ENCODE measurements around the gene SLC22A7.

Gene SLC22A7

DNA sequence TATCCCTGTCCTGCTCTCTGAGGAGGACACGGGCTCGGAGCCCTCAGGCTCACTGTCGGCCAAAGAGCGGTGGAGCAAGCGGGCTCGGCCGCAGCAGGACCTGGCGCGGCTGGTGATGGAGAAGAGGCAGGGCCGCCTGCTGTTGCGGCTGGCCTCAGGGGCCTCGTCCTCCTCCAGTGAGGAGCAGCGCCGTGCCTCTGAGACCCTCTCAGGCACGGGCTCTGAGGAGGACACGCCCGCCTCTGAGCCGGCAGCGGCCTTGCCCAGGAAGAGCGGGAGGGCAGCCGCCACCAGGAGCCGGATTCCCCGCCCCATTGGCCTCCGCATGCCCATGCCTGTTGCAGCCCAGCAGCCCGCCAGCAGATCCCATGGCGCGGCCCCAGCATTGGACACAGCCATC is 14.2 kb upstream of the SLC22A7 start:
- H3K27me3 ChIP-seq (replicated peaks; ENCODE audit: insufficient read depth, low read length): peaks cover 50% of the 10 kb centered on the region
- no peak overlapping the region for H3K4me3 ChIP-seq (ENCODE audit: low read length)
- TF ChIP-seq CTCF (IDR thresholded peaks at IDR 0.05; ENCODE audit: low read length): no peak
- TF ChIP-seq EZH2phosphoT487 (IDR thresholded peaks at IDR 0.05; ENCODE audit: low read length): no peak
- TF ChIP-seq EZH2 (optimal IDR thresholded peaks at IDR 0.05; ENCODE audit: low read depth, low read length): no peak
- H3K4me2 ChIP-seq (ENCODE audit: low read depth, low read length): no peak overlapping the region
- no peaks in the 10 kb centered on the region for H3K9me3 ChIP-seq (replicated peaks; ENCODE audit: insufficient read depth, low read length)
- H3K79me2 ChIP-seq (ENCODE audit: low read length): no peaks in the 10 kb centered on the region
- no peak overlapping the region for H3K9ac ChIP-seq (ENCODE audit: low read length)
- H2AFZ ChIP-seq (ENCODE audit: low read length): no peak overlapping the region
- DNase-seq: no peak
- H3K4me1 ChIP-seq (ENCODE audit: low read length): no peaks in the 10 kb centered on the region
- no peaks in the 10 kb centered on the region for H4K20me1 ChIP-seq (ENCODE audit: insufficient read depth, low read length)
- H3K36me3 ChIP-seq (replicated peaks; ENCODE audit: insufficient read depth, low read length): no peaks in the 10 kb centered on the region
- no peaks in the 10 kb centered on the region for H3F3A ChIP-seq (ENCODE audit: insufficient read depth, low read length)
- H3K27ac ChIP-seq (ENCODE audit: low read length): no peak overlapping the region
- no peaks in the 10 kb centered on the region for H3K9me2 ChIP-seq (replicated peaks; ENCODE audit: insufficient read depth, low read length)

GRCh38 chr6:43284991-43285781 is 12.9 kb upstream of the SLC22A7 start:
- TF ChIP-seq EZH2phosphoT487 (IDR thresholded peaks at IDR 0.05; ENCODE audit: low read length) (no peak), CTCF (IDR thresholded peaks at IDR 0.05; ENCODE audit: low read length) (no peak), EZH2 (optimal IDR thresholded peaks at IDR 0.05; ENCODE audit: low read depth, low read length) (no peak)
- H3K9me3 ChIP-seq (replicated peaks; ENCODE audit: insufficient read depth, low read length): no peaks in the 10 kb centered on the region
- no peaks in the 10 kb centered on the region for H3K9me2 ChIP-seq (replicated peaks; ENCODE audit: insufficient read depth, low read length)
- no peaks in the 10 kb centered on the region for H4K20me1 ChIP-seq (ENCODE audit: insufficient read depth, low read length)
- H3F3A ChIP-seq (ENCODE audit: insufficient read depth, low read length): no peaks in the 10 kb centered on the region
- no peak overlapping the region for H3K4me2 ChIP-seq (ENCODE audit: low read depth, low read length)
- no peaks in the 10 kb centered on the region for H3K79me2 ChIP-seq (ENCODE audit: low read length)
- H2AFZ ChIP-seq (ENCODE audit: low read length): no peak overlapping the region
- no peak overlapping the region for H3K27ac ChIP-seq (ENCODE audit: low read length)
- DNase-seq: no peak
- no peak overlapping the region for H3K9ac ChIP-seq (ENCODE audit: low read length)
- peaks cover 50% of the 10 kb centered on the region for H3K27me3 ChIP-seq (replicated peaks; ENCODE audit: insufficient read depth, low read length)
- H3K36me3 ChIP-seq (replicated peaks; ENCODE audit: insufficient read depth, low read length): no peaks in the 10 kb centered on the region
- H3K4me3 ChIP-seq (ENCODE audit: low read length): no peak overlapping the region
- no peaks in the 10 kb centered on the region for H3K4me1 ChIP-seq (ENCODE audit: low read length)

GRCh38 chr6:43285832-43286231 is 12.2 kb upstream of the SLC22A7 start:
- no peak overlapping the region for H3K4me3 ChIP-seq (ENCODE audit: low read length)
- H3K9ac ChIP-seq (ENCODE audit: low read length): no peak overlapping the region
- TF ChIP-seq CTCF (IDR thresholded peaks at IDR 0.05; ENCODE audit: low read length): no peak
- no peak for TF ChIP-seq EZH2 (optimal IDR thresholded peaks at IDR 0.05; ENCODE audit: low read depth, low read length)
- TF ChIP-seq EZH2phosphoT487 (IDR thresholded peaks at IDR 0.05; ENCODE audit: low read length): no peak
- H3K9me3 ChIP-seq (replicated peaks; ENCODE audit: insufficient read depth, low read length): no peaks in the 10 kb centered on the region
- H3K4me1 ChIP-seq (ENCODE audit: low read length): no peaks in the 10 kb centered on the region
- peaks cover 50% of the 10 kb centered on the region for H3K27me3 ChIP-seq (replicated peaks; ENCODE audit: insufficient read depth, low read length)
- no peaks in the 10 kb centered on the region for H3K79me2 ChIP-seq (ENCODE audit: low read length)
- no peak overlapping the region for H3K4me2 ChIP-seq (ENCODE audit: low read depth, low read length)
- DNase-seq: no peak
- H2AFZ ChIP-seq (ENCODE audit: low read length): no peak overlapping the region
- H3K9me2 ChIP-seq (replicated peaks; ENCODE audit: insufficient read depth, low read length): no peaks in the 10 kb centered on the region
- no peaks in the 10 kb centered on the region for H4K20me1 ChIP-seq (ENCODE audit: insufficient read depth, low read length)
- no peak overlapping the region for H3K27ac ChIP-seq (ENCODE audit: low read length)
- H3K36me3 ChIP-seq (replicated peaks; ENCODE audit: insufficient read depth, low read length): no peaks in the 10 kb centered on the region
- H3F3A ChIP-seq (ENCODE audit: insufficient read depth, low read length): no peaks in the 10 kb centered on the region
